GM23338 (cell line): ENCODE data around the gene LRTM2.

Source experiments
- CREB1 ChIP-seq: fragments of 250-450 bp; sonication (Bioruptor Pico); IDR thresholded peaks from 2 replicates; pipeline ENCODE4 v1.5.0; 2020; ENCODE audit warnings: low read depth, mild to moderate bottlenecking, moderate library complexity
- EZH2 ChIP-seq: fragments of 200-600 bp; sonication (generic); IDR thresholded peaks from one replicate; pipeline ENCODE4 v1.8.0; 2017; ENCODE audit warnings: antibody characterized with exemption, mild to moderate bottlenecking, low read depth; ENCODE audit not compliant: unreplicated experiment
- POLR2AphosphoS5 ChIP-seq: IDR thresholded peaks from 2 replicates; pipeline ENCODE4 v1.6.1; 2016; ENCODE audit warnings: antibody characterized with exemption, low read depth
- TF ChIP-seq, protein P1 (sequence below), 2 experiments: fragments of 200-600 bp in 1 of 2; sonication (generic) in 1 of 2; conservative IDR thresholded peaks; 2 replicates each; pipeline versions ENCODE4 v1.5.1 to v1.6.1; 2016 to 2017; ENCODE audit warnings: antibody characterized with exemption in 2 of 2, low read depth in 2 of 2, mild to moderate bottlenecking in 2 of 2, moderate library complexity in 1 of 2

DNA sequence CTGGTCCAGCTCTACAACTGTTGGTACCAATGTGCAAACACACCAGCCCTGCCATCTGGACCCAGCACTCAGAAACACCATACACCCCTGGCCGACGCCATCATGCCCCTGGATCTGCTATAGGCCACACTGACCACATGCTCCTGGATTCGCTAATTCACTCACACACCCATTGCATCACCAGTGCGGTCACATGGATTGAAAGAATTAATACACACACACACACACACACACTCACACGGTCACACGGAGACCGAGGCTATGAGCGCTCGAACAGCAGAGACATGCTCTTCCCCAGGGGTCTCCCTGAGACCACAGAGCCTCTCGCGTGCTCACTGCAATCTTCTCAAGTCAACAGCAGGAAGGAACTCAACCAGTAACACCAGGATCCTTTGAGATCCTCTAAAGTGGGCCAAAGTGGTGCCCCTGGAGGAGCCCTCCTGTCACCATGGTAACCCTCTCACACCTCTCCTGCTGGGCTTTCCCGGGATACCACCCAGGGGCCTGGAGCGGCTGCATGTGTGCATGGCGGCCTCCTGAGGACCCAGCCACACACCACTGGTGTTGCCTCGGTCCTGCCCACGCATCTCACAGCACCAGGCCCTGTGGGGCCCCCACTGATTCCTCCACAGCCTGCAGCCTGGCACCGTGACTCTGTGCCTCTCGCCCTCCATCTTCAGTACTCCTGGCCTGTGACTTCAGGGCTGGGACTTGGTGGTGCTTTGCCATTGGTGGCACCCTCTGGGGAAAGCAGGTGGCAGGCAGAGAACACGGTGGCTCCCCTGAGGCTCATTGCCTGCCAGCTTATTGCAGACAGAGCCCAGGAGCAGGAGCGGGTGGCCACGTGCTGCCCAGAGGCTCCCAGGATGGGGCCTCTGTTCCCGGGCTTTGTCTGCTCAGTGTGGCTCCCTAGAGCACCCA lies 15.1 kb downstream of the LRTM2 start:
- TF ChIP-seq, protein P1, sequence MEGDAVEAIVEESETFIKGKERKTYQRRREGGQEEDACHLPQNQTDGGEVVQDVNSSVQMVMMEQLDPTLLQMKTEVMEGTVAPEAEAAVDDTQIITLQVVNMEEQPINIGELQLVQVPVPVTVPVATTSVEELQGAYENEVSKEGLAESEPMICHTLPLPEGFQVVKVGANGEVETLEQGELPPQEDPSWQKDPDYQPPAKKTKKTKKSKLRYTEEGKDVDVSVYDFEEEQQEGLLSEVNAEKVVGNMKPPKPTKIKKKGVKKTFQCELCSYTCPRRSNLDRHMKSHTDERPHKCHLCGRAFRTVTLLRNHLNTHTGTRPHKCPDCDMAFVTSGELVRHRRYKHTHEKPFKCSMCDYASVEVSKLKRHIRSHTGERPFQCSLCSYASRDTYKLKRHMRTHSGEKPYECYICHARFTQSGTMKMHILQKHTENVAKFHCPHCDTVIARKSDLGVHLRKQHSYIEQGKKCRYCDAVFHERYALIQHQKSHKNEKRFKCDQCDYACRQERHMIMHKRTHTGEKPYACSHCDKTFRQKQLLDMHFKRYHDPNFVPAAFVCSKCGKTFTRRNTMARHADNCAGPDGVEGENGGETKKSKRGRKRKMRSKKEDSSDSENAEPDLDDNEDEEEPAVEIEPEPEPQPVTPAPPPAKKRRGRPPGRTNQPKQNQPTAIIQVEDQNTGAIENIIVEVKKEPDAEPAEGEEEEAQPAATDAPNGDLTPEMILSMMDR (conservative IDR thresholded peaks at IDR 0.05; ENCODE audit: low read depth in 2 of 2), result no peak
- TF ChIP-seq CREB1 (CRISPR knock-in tag), result no peak
- TF ChIP-seq EZH2, result no peak
- TF ChIP-seq POLR2AphosphoS5, result no peak
